ENCODE measurements around the gene SUPT3H.

Gene SUPT3H

DNA sequence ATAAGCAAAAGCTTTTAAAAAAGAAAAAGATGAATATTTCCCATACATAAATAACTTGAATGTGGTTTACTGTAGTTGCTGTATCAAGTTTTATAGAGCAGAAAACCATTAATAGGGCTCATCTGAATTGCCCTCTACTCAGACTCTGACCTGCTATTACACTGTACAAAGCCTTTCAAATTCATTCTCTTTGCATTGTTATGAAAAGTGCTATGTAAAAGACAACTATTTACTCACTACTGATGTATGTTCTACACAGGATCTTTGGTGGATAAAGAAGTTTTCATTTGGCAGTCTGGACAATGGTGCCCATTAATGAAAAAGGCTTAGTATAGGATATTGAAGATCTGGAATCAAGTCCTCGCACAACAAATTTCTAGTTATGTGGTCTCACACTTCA is 248.7 kb downstream of the SUPT3H start:
- no peak for DNase-seq (ENCODE audit: low read depth in 2 of 3, low spot score in 1 of 3)

DNA sequence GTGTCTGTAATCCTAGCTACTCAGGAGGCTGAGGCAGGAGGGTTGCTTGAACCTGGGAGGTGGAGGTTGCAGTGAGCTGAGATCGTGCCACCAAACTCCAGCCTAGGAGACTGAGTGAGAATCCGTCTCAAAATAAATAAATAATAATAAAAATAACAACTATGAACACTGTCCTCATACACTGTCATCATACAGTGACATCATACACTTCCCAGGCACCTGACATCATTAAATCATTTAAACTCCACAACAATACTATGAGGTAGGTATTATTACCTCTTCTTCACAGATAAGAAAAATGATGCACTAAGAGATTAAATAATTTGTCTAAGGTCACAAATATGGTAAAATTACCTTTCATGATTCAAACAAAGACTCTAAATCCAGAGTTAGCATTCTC is 250.5 kb downstream of the SUPT3H start:
- no peak for DNase-seq (ENCODE audit: low read depth in 2 of 3, low spot score in 1 of 3)

DNA sequence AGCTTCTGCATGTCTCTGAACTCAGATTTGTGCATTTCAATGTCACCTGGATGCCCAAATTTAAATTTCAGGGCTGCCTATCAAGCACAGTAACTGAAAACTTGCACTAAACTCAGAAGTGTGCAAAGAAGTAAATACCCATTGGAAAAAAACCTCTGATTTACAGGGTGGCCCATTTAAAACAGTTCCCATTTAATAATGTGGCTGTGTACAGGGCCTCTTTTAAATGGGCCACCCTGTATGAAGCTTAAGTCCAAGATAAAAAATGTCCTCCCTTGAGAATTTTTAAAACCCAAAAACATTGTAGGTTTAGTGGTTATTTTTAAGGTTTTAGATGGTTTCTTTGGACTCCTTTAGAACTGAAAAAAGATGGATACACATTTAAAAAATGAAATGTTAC is 251.7 kb downstream of the SUPT3H start:
- DNase-seq (ENCODE audit: low read depth in 2 of 3, low spot score in 1 of 3) = no peak

DNA sequence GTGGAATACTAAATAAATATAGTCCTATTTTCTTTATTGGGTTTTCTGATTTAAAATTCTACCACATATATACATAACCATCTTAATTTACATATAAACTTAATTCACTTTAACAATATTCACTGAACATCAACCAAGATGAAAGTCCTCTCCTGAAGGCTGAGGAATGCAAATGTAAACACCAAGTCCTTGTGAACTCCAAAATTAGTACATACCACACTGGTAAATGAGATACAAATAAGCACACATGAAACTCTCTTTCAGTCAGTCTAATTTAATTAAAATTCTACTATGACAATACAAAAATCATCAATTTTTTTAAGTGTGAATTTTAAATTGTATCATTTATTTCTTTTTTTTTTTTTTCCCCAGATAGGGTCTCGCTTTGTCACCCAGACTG is 254.7 kb downstream of the SUPT3H start:
- DNase-seq (ENCODE audit: low read depth in 2 of 3, low spot score in 1 of 3) = no peak

DNA sequence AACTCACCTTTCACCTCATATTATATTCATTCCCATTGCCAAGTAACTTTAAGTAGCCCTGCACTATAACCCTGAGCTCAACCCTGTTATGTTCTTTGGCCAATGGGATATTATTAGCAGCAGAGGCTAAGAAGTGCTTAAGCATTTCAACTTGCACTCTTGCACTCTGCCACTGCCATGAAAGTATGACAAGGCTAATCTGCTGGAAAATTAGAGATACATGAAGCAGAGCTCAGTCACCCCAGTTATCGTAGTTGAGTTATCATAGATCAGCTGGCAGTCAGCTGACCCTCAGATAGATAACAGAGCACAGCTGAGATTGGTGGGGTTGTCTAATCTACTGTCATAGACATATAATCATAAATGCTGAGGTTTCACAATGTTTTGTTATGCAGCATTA is 259.0 kb downstream of the SUPT3H start:
- no peak for DNase-seq (ENCODE audit: low read depth in 2 of 3, low spot score in 1 of 3)

DNA sequence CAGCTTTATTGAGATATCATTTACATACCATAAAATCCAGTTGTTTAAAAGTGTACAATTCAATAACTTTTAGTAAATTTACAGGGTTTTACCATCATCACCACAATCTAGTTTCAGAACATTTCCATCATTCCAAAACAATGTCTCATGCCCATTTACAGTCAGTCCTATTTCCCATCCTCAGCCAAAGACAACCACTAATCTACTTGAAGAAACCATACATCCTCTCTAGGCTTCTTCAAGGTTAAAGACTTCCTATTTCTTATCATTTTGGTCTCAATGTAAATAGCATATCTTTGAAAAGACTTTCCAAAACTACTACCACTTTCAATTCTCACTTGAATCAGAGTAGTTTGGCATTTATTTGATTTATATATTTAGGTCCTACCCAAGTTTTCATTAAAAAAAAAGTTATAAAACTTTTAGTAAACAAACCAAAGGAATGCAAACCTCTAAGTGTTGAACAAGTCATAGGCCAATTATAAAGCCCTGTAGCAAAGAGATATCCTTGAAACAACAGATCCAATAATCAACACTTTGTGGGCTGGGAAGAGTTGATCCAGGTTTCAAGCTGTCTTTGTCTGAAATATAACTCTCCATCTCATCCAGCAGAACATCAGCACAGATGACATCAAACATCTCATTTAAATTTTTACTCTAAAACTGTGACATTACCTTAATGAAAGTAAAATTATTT is 260.9 kb downstream of the SUPT3H start:
- DNase-seq (ENCODE audit: low read depth in 2 of 3, low spot score in 1 of 3) = no peak

DNA sequence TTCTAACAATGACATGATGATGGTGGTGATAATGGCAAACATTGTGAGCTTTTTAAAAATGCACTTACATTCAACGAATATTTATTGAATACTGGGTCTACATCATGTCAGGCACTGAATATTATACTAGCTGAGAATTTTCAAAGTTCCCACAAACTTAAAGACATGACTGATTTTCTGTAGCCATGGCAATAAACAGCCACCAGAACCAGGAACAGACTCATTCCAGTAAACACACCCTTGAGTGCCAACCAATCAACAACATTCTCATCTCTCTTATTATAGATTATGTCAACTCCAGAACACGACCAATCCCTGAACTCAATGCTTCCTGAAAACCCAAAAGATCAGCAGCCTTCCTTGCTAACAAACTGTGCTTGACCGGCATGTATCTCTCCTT is 262.0 kb downstream of the SUPT3H start:
- DNase-seq (ENCODE audit: low read depth in 2 of 3, low spot score in 1 of 3) = no peak

DNA sequence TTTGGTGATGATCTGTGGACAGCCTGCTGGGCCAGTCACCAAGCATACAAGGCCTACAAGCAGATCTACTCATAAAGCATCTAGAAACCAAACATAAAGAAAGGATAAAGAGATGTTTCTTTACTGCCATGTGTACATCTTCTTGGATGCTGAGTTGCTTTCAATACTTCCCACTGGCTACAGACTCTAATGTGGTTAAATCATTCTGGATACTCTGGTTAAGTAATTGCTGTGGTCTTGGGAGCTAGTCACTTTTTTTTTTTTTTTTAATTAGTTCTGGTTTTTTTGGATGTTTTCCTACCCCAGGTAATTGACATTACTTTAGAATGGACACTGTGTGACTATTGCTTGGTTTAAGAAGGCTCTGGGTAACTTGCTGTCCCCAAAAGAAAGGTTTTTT is 265.0 kb downstream of the SUPT3H start:
- DNase-seq (ENCODE audit: low read depth in 2 of 3, low spot score in 1 of 3) = no peak

DNA sequence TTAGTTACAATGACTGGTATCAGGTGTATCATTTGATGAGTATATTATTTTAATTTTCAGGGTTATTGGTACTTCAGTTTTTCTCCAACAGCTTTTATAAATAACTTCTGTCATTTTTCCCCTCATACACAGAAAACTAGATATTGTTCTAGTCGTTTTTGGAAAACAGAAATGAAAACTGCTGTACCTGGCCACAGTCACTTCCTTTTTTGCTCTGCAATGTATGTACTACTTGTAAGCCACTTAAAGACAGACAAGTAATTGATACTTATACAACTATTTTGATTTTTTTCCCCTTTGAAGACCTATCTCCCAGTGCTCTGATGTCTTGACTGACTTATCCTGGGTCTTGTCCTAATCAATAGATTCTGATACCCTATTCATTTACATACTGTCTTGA is 268.2 kb downstream of the SUPT3H start:
- no peak for DNase-seq (ENCODE audit: low read depth in 2 of 3, low spot score in 1 of 3)

DNA sequence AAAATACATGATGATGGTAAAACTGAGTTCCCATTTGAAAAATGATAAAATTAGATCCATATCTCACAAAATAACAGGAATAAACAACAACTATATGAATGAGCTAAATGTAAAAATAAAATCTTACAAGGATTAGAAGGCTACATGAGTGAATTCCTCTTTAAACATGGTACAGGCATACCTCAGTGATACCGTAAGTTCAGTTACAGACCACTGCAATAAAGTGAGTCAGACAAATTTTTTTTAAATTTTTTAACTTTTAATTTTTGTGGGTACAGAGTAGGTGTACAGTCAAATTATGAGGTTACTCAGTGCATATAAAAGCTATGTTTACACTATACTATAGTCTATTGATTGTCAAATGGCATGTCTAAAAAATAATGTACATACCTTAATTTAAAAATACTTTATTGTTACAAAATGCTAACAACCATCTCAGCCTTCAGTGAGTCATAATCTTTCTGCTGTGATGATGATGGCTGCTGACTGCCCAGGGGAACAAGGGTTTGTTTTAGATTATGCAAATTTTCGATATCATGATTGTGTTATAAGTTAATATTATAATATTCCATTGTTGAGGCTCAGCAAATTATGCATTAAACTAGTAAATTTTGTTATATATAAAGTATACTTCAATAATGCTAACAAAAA is 272.4 kb downstream of the SUPT3H start:
- no peak for DNase-seq (ENCODE audit: low read depth in 2 of 3, low spot score in 1 of 3)

DNA sequence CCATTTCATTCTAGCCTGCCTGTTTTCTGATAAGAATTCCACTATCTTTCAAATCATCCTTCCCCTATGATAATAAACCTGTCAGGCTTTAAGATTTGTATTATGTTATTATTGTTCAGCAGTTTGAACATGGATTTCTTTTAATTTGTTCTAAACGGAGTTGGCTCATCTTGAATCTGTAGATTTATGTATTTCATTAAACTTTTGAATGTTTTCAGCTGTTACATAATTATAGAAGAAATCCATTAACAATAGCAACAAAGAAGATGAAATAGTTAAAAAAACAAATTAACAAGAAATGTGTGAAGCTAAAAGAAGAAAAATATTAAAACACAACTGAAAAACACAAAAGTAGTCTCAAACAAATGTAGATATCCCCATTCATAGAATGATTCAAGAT is 273.3 kb downstream of the SUPT3H start:
- no peak for DNase-seq (ENCODE audit: low read depth in 2 of 3, low spot score in 1 of 3)

DNA sequence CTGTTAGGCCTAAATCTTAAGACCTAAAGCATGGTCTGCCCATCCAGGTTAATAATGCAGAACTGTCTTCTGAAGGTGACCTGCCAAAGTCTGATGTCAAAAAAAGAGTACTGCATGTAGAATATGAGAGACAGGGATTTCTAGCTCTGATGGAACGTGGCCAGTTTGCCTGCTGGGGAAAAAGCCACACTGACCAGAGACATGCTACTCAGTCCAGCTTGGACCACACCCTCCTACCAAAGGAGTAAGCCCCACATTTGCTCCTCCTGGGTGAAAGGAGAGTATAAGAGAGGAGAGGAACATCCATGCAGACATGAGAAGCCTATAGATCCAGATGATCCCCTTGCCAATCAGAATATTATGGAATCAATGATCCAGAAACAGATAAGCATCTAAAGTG is 279.5 kb downstream of the SUPT3H start:
- no peak for DNase-seq (ENCODE audit: low read depth in 2 of 3, low spot score in 1 of 3)

DNA sequence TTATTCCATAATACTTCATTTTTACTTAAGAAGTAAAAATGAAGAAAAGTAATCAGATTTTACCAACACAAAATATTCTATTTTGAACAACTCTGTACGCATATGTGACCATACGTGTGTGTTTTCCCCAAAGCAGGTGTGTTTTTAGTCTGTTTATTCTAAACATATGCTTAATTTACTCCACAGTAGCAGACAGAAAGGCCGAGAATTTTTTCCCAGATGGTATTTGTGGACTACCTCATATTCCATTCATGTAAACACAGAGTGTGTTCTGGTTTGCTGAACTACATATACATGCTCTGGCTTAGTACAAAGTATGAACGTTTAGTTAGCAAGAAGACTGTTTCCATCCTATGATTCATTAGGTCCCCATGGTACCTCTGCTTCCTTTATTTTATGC is 282.9 kb downstream of the SUPT3H start:
- no peak for DNase-seq (ENCODE audit: low read depth in 2 of 3, low spot score in 1 of 3)

DNA sequence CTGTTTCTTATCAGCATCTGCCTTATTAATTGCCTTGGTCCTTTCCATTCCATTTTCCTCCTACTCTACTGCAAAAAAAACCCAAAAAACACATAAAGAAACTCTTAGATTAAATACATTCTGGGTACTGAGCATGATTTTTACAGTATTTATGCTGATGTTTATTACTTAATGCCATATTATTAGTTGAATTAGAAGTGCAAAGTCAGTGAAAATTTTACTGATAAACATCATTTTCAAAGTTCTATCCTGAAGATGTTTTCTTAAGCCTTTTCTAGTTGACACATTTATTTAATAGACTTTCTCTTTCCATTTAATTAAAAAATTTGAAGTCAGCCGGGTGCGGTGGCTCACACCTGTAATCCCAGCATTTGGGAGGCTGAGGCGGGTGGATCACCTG is 285.6 kb downstream of the SUPT3H start:
- DNase-seq (ENCODE audit: low read depth in 2 of 3, low spot score in 1 of 3) = no peak

DNA sequence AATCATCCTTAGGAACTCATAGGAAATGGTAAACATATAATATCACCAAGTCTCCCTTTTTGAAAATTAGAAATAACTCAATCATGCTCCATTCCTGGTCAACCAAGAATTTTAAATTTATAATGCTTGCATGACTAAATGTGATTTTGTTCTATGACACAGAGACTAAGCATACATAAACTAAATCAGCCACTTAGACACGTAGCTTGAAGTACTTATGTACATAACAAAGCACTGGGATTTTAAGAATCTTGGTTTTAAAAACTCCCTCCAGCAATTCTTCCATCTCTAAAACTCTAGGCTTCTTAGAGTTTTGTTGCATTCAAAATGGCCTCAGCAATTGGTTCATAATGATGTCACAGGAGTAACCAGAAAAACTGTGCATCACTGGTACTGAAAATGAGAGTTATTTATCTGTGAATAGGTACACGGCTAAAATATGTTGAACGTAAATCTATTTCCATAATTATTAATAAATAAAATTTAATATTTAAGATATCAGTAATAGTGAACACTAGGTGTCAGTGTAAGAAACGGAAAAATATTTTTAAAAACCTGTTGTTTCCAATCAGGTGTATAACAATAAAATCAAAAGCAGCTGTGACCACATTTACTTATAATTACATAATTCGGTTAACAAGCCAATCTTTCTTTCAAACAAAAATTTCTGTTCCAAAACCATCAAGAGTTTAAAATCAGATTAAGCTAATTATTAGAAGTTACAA is 291.2 kb downstream of the SUPT3H start:
- DNase-seq (ENCODE audit: low read depth in 2 of 3, low spot score in 1 of 3) = no peak

DNA sequence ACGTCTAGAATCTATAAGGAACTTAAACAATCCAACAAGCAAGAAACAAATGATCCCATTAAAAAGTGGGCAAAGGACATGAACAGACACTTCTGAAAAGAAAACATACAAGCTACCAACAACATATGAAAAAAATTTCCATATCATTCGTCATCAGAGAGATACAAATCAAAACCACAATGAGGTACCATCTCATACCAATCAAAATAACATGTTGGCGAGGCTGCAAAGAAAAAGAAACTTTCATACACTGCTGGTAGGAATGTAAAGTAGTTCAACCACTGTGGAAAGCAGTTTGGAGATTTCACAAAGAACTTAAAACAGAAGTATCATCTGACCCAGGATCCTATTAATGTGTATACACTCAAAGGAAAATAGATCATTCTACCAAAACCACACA is 293.5 kb downstream of the SUPT3H start:
- no peak for DNase-seq (ENCODE audit: low read depth in 2 of 3, low spot score in 1 of 3)

DNA sequence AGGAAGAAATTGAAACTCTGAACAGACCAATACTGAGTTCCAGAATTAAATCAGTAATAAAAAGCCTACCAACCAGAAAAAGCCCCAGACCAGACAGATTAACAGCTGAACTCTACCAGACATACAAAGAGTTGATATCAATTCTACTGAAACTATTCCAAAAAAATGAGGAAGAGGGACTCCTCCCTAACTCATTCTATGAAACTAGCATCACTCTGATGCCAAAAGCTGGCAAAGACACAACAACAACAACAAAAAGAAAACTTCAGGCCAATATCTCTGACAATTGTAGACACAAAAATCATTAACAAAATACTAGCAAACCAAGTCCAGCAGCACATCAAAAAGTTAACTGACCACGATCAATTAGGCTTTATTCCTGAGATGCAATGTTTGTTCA is 295.6 kb downstream of the SUPT3H start:
- DNase-seq (ENCODE audit: low read depth in 2 of 3, low spot score in 1 of 3) = no peak

DNA sequence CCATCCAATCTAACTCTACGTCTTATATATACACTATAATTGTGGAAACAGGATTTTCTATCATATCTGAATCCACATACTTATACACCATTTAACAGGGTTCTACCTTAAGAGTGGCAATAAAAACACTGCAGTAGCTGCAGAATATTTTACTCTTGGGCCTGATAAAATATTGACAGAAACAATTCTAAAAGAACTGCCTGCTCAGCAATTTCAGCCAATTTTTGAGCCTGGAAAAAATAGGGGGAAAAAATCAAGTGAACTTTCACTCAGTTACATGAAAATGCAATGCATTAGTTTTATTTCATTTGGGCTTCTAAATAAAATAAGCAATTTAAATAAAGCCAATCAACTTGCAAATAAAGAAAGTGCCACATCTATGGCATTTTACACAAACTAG is 296.1 kb downstream of the SUPT3H start:
- no peak for DNase-seq (ENCODE audit: low read depth in 2 of 3, low spot score in 1 of 3)

DNA sequence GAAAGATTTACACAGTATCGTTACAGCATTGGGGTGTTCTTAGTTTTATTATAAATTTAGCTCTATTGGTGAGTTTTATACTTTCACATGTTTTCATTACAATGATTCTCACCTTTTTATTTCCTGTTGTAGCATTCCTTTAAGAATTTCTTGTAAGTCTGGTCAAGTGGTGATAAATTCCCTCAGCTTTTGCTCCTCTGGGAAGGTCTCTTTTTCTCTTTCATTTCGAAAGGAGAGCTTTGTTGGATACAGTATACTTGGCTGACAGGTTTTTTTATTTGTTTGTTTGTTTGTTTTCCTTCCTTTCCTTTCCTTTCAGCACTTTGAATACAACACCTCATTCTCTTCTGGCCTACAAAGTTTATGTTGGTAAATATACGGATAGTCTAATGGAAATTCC is 299.3 kb downstream of the SUPT3H start:
- no peak for DNase-seq (ENCODE audit: low read depth in 2 of 3, low spot score in 1 of 3)

DNA sequence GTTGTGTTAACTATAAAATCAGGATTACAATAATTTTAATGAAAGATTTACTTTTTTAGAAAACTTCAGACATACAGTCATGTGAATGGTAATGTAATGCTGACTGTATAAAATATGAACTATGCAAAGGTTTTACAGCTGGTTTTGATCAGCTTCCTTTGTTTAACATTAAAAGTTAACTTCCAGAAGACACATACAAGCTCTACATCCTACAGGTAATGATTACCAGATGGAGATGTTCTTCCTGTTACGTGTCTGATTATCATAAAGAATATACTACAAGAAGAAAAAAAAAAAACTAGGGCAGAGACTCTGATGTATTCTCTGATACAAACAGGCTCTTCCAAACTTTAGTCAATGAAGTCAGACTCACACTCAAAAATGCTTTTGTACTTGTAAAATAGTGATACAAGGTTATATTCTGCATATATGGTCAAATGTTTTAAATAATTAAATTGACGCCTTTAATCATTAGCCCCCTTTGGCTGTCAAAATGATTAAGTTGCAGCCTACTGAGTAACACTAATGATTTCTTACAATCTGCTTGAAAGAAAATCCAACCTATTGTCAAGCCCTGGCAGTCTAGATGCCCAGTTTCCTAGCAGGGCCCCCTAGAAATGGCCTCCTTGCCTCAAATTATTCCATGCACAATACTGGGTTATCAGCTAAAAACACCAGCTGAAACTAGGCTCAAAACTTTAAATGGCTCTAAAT is 301.4 kb downstream of the SUPT3H start:
- DNase-seq (ENCODE audit: low read depth in 2 of 3, low spot score in 1 of 3) = no peak

DNA sequence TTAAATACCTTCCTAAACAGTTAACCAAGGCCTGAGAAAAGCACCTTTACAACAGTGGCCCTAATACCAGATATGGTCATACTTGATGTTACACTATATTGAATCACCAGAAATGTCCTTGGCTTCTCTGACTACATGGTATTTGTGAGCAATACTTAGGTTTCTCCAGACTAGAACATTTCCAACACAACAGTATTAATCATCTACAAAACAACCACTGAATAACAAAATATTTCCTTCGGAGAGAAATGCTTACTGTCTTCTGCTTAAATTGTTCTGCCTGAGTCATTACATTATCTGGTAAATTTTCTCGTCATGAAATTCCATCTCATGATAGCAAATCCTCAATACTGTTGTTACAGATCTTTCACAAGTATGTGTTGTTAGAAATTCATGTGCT is 302.5 kb downstream of the SUPT3H start:
- no peak for DNase-seq (ENCODE audit: low read depth in 2 of 3, low spot score in 1 of 3)

DNA sequence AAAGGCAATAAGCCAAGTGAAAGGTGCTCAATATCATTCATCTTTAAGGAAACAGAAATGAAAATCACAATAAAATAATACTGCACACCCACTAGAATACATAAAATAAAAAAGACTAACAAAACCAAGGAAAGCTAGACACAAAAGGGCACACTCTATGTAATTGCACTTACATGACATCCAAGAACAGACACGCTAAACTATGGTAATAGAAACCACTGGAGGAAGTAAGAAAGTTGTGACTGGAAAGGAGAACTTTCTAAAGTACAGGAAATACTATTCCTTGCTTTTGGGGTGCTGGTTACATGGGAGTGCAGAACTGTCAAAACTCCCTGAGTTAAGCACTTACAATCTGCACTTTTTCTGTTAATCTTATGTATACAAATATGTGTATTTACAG is 303.3 kb downstream of the SUPT3H start:
- DNase-seq (ENCODE audit: low read depth in 2 of 3, low spot score in 1 of 3) = no peak
